ENCODE measurements around the gene TCF19.

TCF19 gene

DNA sequence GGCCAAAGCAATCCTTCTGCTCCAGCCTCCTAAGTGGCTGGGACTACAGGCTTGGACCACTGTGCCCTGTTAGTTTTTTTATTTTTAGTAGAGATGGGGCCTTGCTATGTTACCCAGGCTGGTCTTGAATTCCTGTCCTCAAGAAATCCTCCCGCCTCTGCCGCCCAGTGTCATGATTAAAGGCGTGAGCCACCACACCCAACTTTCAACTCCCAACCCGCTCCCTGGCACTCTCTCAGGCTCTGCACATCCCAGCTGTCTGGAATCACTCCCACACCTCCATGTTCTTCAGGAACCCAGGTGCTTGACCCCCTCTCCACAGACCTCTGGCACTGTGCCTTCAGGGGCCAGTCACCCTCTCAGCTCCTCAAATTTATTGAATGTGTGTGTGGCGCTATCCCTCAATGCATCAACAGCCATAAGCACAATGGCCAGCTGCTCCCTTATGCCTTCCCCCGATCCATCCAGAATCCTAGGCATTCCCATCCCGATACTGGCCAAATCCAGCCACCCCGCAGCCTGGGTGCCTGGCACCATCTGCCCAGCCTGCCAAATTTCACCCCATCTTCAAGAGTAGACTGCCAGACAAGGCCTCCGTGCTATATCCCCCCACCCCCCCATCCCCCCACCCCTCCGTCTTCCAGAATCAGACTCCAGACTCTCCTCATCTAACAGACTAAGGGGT, 12.7 kb downstream of the TCF19 start:
- H3K4me3 ChIP-seq (ENCODE audit: low read depth, low read length), result no peak overlapping the region
- no peak for TF ChIP-seq CTCF (IDR thresholded peaks at IDR 0.05; ENCODE audit: control insufficient read depth, extremely low read depth, insufficient read depth)
- DNase-seq (ENCODE audit: low read depth), result no peak

DNA sequence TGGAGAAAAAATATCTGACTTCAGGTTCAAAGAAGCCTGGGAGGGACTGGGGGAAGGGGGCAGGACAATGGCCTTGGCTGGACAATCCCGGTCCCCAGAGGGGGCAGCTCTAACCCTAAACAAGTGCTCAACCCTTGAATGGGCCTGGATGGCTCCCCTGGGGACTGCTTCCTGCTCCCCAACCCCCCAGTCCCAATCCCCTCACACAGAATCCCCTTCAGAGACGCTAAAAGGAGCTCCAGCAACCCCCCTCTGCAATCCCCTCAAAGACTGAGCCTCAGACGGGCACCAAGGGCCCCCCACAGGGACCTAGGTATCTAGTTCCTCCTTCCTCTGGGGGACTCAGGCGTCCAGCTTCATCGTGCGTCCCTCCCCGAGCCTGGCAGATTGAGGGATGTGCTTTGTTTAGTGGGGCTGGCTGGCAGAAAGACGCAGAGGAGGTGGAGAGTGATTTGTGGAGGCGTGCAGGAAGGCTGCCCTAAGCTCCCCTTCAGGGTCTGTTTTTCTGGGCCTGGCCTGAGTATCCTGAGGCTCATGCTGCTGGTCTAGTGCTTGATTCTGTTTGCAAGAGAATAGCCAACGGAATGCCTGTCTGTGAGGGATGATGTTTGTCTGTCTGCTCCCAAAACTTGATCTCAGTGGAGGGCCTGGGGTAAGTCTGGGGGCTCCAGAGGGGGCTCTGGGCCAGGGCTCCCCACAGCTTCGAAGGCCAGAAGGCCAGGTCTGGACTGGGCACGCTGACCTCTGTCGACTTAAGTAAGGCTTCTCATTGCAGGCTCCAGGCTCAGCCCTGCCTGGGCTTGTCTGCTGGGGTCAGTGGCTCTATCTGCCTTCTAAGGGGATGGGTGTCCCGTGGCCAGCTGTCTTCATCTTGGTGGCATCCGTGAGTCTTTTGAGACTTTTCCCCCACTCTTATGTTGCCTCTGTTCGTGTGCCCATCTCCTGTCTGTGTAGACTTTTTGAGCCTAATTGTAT, 13.8 kb downstream of the TCF19 start:
- TF ChIP-seq CTCF (IDR thresholded peaks at IDR 0.05; ENCODE audit: control insufficient read depth, extremely low read depth, insufficient read depth), result no peak
- H3K4me3 ChIP-seq (ENCODE audit: low read depth, low read length), result no peak overlapping the region
- no peak for DNase-seq (ENCODE audit: low read depth)

GRCh38 chr6:31172973-31173384, 14.6 kb downstream of the TCF19 start:
- no peak overlapping the region for H3K4me3 ChIP-seq (ENCODE audit: low read depth, low read length)
- no peak for DNase-seq (ENCODE audit: low read depth)
- no peak for TF ChIP-seq CTCF (IDR thresholded peaks at IDR 0.05; ENCODE audit: control insufficient read depth, extremely low read depth, insufficient read depth)

DNA sequence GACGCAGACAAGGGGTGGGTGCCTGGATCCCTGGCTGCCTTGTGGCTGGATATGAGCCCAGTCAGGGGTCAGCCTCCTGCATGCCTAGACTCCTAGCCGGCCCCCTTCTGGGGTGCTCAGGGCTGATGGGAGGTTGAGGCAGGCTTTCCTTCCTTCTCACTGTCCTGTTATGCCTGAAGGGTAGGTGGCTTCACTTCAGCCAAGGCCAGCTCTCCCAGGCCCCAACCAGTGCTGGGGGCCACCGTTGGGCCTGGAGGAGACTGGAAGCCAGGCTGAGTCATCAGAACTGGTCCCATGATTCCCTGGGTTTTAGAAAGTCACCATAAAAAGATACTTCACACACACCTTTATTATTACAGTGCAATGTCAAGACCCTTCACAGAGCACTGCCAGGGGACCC, 15.0 kb downstream of the TCF19 start:
- no peak for DNase-seq (ENCODE audit: low read depth)
- TF ChIP-seq CTCF (IDR thresholded peaks at IDR 0.05; ENCODE audit: control insufficient read depth, extremely low read depth, insufficient read depth), result no peak
- no peak overlapping the region for H3K4me3 ChIP-seq (ENCODE audit: low read depth, low read length)

DNA sequence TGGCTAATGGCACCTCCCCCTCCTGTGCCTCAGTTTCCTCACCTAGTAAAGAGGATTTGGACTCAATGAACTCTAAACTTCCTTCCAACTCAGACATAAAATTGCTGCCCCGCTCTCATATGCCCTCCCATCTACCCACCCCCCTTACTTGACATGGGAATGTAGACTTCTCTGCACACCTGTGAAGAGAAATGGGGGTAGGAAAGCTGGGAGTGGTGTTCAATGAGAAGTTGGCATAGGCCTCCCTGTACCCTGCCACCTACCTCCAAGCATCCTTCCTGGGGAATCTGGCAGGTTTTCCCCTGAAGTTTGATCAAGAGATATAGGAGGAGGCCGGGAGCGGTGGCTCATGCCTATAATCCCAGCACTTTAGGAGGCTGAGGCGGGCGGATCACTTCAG, 16.0 kb downstream of the TCF19 start:
- no peak for DNase-seq (ENCODE audit: low read depth)
- TF ChIP-seq CTCF (IDR thresholded peaks at IDR 0.05; ENCODE audit: control insufficient read depth, extremely low read depth, insufficient read depth), result no peak
- no peak overlapping the region for H3K4me3 ChIP-seq (ENCODE audit: low read depth, low read length)

DNA sequence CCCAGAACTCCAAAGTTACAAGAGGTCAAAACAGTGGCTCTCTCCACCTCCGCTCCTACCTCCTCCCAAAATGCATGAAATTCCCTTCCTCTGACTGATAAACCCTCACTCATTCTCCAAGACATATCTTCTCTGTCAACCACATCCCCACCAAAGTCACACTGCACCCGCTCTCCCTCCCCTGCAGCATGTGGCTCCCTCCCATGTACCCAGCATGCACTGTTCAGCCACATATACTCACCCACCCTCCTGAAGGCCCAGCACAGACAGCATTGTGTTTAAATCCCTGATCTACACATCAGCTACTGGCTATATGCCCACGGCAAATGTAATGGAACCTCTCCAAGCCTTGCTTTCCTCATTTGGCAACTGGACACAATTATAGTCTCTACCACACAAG, 17.6 kb downstream of the TCF19 start:
- TF ChIP-seq CTCF (IDR thresholded peaks at IDR 0.05; ENCODE audit: control insufficient read depth, extremely low read depth, insufficient read depth), result no peak
- DNase-seq (ENCODE audit: low read depth), result no peak
- H3K4me3 ChIP-seq (ENCODE audit: low read depth, low read length), result no peak overlapping the region
